Parathyroid adenoma (tissue), 2 donors: ENCODE measurements around the gene TTN.

Experiments used
- H2AFZ ChIP-seq: fragments of 300-600 bp; sonication (generic); one replicate; pipeline ENCODE4 v1.7.0; 2017; ENCODE audit warnings: antibody characterized with exemption, mild to moderate bottlenecking
- H3K27ac ChIP-seq: fragments of 300-600 bp; sonication (generic); one replicate; pipeline ENCODE4 v1.7.0; 2017
- H3K27me3 ChIP-seq: fragments of 300-600 bp; sonication (generic); one replicate; pipeline ENCODE4 v1.7.0; 2017; ENCODE audit warnings: low read length; ENCODE audit not compliant: control insufficient read depth, insufficient read depth
- H3K36me3 ChIP-seq: fragments of 300-600 bp; sonication (generic); one replicate; pipeline ENCODE4 v1.7.0; 2017; ENCODE audit warnings: low read length; ENCODE audit not compliant: control insufficient read depth, insufficient read depth
- H3K4me1 ChIP-seq: fragments of 300-600 bp; sonication (generic); one replicate; pipeline ENCODE4 v1.7.0; 2017; ENCODE audit warnings: control low read depth
- H3K4me2 ChIP-seq: fragments of 300-600 bp; sonication (generic); one replicate; pipeline ENCODE4 v1.7.0; 2017; ENCODE audit warnings: low read length
- H3K4me3 ChIP-seq: fragments of 300-600 bp; sonication (generic); one replicate; pipeline ENCODE4 v1.7.0; 2017; ENCODE audit warnings: low read depth, low read length
- H3K79me2 ChIP-seq: fragments of 300-600 bp; sonication (generic); one replicate; pipeline ENCODE4 v1.7.0; 2017; ENCODE audit warnings: control low read depth
- H3K9ac ChIP-seq: fragments of 300-600 bp; sonication (generic); one replicate; pipeline ENCODE4 v1.7.0; 2017; ENCODE audit warnings: mild to moderate bottlenecking
- H3K9me3 ChIP-seq: fragments of 300-600 bp; sonication (generic); one replicate; pipeline ENCODE4 v1.7.0; 2017; ENCODE audit warnings: low read length; ENCODE audit not compliant: control insufficient read depth
- CTCF ChIP-seq: fragments of 300-600 bp; sonication (generic); IDR thresholded peaks from one replicate; pipeline ENCODE4 v1.7.0; 2017; ENCODE audit warnings: antibody characterized with exemption, mild to moderate bottlenecking
- donor health status: primary hyperparathyroidism.

The TTN gene

GRCh38 chr2:178731300-178731699, 75.9 kb downstream of the TTN start:
- no peaks in the 10 kb centered on the region for H3K79me2 ChIP-seq
- no peak for TF ChIP-seq CTCF
- no peaks in the 10 kb centered on the region for H3K4me1 ChIP-seq
- H3K27me3 ChIP-seq = no peaks in the 10 kb centered on the region
- no peak overlapping the region for H3K9ac ChIP-seq
- H3K27ac ChIP-seq = no peak overlapping the region
- no peak overlapping the region for H3K4me2 ChIP-seq
- no peaks in the 10 kb centered on the region for H3K36me3 ChIP-seq
- no peaks in the 10 kb centered on the region for H3K9me3 ChIP-seq
- H3K4me3 ChIP-seq = no peak overlapping the region
- no peak overlapping the region for H2AFZ ChIP-seq

DNA sequence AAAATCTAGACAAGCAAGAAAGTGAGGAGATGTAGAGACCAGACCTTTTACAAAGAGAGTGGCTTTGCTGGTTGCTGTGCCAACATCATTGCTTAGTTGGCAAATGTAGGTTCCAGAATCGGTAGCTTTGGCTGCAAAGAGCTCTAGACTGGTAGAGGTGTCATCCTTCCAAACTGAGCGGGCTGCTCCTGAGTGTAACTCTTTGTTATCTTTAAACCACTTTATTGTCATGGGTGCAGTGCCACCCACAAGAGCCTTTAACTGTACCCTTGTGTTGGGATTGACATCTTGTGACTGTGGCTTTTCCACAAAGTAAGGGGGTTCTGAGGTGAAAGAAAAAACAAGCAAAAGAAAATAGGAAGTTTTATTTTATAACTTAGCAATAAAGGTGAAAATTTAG, 77.2 kb downstream of the TTN start:
- no peak for TF ChIP-seq CTCF
- H3K27me3 ChIP-seq = no peaks in the 10 kb centered on the region
- H3K4me2 ChIP-seq = no peak overlapping the region
- no peaks in the 10 kb centered on the region for H3K79me2 ChIP-seq
- no peak overlapping the region for H2AFZ ChIP-seq
- no peaks in the 10 kb centered on the region for H3K4me1 ChIP-seq
- H3K27ac ChIP-seq = no peak overlapping the region
- no peak overlapping the region for H3K9ac ChIP-seq
- H3K4me3 ChIP-seq = no peak overlapping the region
- no peaks in the 10 kb centered on the region for H3K36me3 ChIP-seq
- H3K9me3 ChIP-seq = no peaks in the 10 kb centered on the region

DNA sequence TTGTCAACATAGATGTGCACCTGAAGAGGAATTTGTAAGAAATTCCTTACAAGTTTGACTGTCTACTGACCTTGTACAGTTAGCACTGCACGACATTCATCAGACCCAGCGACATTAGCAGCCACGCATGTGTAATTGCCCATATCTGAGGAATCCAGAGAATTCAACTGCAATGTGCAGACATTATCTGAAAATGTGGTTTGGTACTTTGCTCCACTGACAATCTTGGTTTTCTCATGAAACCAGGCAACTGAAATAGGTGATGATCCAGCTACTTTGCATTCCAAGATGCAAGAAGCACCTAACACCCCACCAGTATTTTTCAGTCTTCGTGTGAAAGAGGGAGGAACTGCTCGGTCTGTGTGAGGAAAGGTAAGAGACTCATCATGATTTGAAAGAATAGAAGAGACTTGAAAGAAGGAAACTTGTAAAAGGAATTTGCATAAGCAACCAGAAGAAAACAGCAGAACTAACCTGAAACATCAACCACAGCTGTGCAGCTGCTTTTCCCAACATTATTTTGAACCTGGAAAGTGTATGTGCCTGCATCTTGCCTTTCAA, 83.4 kb downstream of the TTN start:
- Histone ChIP-seq H3K79me2 (no peaks in the 10 kb centered on the region), H3K4me1 (no peaks in the 10 kb centered on the region), H3K9me3 (no peaks in the 10 kb centered on the region), H3K27ac (no peak overlapping the region), H2AFZ (no peak overlapping the region), H3K27me3 (no peaks in the 10 kb centered on the region), H3K36me3 (no peaks in the 10 kb centered on the region), H3K4me2 (no peak overlapping the region), H3K4me3 (no peak overlapping the region), H3K9ac (no peak overlapping the region)
- TF ChIP-seq CTCF = no peak

DNA sequence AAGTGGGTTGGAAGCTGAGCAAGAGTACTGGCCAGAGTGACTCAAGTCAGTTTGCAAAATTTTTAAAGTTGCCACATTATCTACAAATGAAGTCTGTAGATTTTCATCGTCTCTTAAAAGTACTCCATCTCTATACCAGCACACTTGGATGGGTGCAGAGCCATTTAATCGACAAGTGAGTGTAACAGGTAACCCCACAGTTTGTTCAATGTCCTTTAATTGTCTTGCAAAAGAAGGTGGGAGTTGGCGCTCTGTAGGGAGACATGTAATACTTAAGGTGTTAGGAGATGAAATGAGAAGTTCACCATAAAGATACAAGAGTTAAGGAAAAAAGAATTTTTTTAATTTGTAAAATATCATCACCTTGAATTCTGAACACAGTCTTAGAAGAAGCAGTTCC, 84.9 kb downstream of the TTN start:
- no peaks in the 10 kb centered on the region for H3K27me3 ChIP-seq
- H2AFZ ChIP-seq = no peak overlapping the region
- H3K27ac ChIP-seq = no peak overlapping the region
- no peaks in the 10 kb centered on the region for H3K36me3 ChIP-seq
- no peak overlapping the region for H3K4me3 ChIP-seq
- no peaks in the 10 kb centered on the region for H3K4me1 ChIP-seq
- no peaks in the 10 kb centered on the region for H3K9me3 ChIP-seq
- no peak overlapping the region for H3K9ac ChIP-seq
- TF ChIP-seq CTCF = no peak
- no peaks in the 10 kb centered on the region for H3K79me2 ChIP-seq
- no peak overlapping the region for H3K4me2 ChIP-seq

- Histone ChIP-seq H3K36me3 (no peaks in the 10 kb centered on the region), H3K9me3 (no peaks in the 10 kb centered on the region), H3K27ac (no peak overlapping the region), H3K9ac (no peak overlapping the region), H3K4me2 (no peak overlapping the region), H3K27me3 (no peaks in the 10 kb centered on the region), H3K4me1 (no peaks in the 10 kb centered on the region), H2AFZ (no peak overlapping the region), H3K4me3 (no peak overlapping the region), H3K79me2 (no peaks in the 10 kb centered on the region)
- TF ChIP-seq CTCF = no peak
Observed at GRCh38 chr2:178718988-178719387, 88.2 kb downstream of the TTN start.
